CD4-positive, alpha-beta T cell treated with Interleukin-21 for 1 hour (primary cell): ENCODE data around the gene PLAU.
A peak's percentile ranks its signal among the peaks of the same experiment; 100 is the strongest.
"Not testable (repeated sequence)": the region's sequence is repeated elsewhere in the genome, so short reads cannot be mapped to it uniquely, and the experiment has no call there.

ENCODE experiments used
- DNase-seq: peaks from one replicate; pipeline ENCODE4 v3.0.0-alpha.2; 2020

The PLAU gene

GRCh38 chr10:73877533-73878160 lies 33.3 kb upstream of the PLAU start:
- no peak for DNase-seq

DNA sequence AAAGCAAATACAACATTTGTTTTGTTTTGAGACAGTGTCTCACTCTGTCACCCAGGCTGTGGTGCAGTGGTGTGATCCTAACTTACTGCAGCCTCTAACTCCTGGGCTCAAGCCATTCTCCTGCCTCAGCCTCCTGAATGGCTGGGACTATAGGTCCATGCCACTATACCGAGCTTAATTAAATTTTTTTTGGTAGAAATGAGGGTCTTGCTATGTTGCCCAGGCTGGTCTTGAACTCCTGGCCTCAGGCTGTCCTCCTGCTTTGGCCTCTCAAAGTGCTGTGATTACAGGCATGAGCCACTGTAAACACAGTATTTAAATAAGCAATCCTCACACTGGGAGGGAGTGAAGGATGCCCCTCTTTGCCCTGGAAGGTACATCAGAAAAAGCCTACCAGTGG lies 32.6 kb upstream of the PLAU start:
- no peak for DNase-seq

DNA sequence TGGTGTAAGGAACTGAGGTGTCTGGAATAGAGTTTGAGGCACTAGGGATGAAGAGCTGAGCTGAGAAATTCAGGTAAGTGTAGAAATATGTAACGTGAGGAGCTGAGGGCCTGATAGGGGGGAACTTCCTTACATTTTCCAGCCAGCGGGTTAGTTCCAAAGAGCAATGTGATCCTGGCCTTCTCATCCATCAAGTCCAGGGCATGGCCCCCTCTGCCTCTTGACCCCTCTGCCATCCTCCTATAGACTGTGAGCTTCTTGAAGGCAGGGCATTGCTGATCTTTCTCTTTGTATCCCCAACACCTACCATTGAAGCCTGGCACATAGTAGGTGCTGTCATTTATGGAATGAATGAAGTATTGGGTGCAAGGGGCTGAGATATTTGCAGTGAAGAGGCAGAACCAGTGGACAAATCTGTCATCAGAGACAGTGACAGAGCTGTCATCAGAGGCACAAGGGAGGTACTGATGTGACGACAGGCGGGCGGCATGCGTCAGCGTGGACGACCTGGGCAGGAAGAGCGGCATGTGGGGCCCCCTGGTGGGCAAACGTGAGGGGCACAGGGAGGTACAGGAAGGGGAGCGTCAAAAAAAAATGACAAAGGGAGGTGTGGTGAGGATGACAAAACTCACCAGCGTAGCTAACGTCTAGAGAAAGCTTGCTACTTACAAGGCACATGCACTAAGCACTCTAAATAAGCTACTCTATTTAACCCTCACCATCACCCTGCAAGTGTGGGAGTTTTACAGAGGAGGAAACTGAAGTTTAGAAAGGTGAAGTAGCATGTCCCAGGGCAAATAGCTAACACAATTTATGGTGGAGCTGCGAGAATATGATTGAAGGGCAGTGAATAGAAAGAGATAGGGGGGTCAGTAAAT lies 31.4 kb upstream of the PLAU start:
- peak; percentile 95 for DNase-seq

DNA sequence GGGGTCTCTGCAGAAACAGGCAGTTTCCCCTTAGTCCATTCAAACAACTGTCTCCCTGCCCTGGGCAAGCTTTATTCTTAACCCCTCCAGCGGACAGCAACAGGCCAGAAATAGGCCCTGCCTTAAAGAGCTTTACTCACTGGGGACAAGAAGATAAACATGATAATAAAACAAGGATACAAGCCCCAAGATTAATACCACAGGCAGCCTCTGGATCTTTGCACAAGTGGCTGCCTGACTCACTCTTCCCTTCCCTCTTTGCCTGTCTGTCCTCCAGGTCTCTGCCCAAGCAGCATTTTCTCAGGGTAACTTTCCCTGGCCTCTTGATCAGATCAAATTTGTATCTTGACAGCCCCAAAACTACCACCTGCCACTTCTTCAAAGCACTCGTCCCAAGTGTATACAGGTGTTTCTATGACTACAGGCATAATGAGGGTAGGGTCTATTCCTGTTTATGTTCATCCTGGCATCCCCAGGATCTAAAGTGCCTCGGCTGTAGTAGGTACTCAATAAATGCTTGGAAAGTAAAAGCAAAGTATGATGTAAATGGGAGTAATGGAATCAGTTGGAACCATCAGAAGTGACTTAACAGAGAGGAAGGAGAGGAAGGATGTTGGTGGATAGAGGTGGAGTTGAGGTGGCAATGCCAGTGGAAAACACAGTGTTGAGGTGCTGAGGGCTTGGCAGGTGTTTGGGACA lies 29.6 kb upstream of the PLAU start:
- DNase-seq, result no peak

DNA sequence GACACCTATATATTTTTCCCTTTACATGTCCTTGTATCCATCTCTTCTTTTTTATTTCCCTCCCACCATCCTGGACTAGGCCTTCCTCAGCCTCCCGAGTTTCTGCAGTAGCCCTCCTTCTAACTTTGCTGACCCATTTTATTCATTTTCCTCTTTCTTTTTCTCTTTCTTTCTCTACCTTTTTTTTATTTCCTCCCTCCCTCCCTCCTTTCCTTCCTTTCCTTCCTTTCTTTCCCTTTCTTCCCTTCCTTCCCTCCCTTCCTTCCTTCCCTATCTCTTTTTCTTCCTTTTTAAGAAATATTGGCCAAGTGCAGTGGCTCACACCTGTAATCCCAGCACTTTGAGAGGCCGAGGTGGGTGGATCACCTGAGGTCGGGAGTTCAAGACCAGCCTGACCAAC lies 26.9 kb upstream of the PLAU start:
- DNase-seq, result no peak

- peak; percentile 80 for DNase-seq
Measured at GRCh38 chr10:73886085-73886529, 24.8 kb upstream of the PLAU start.

DNA sequence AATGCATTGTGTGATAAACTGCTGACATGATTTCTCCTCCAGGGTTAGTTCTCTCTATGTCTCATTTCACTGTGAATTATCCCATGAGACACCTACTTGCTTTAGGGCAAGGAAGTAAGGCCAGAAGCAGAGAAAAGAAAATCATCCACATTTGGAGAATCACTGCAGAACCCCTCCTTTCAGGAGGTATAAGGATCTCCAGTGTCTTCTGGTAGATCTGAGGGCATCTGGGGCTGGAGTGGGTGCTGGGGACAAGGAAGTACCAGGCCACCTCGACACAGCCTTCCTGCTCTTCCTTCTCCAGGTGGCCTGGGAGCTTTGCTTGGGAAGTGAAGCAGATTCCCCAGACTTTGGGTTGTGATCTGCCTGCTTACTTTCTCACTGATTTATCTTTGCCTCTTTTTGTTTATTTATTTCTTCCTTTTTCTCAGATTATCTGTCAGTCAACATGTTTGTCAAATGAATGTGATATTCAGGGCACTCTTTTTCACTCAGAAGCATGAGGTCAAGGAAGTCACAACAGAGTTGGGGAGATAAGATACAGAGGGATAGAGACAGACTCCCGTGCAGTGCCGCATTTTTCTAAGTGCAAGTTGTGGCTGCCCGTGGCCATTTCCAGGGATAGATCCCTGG lies 24.2 kb upstream of the PLAU start:
- no peak for DNase-seq

DNA sequence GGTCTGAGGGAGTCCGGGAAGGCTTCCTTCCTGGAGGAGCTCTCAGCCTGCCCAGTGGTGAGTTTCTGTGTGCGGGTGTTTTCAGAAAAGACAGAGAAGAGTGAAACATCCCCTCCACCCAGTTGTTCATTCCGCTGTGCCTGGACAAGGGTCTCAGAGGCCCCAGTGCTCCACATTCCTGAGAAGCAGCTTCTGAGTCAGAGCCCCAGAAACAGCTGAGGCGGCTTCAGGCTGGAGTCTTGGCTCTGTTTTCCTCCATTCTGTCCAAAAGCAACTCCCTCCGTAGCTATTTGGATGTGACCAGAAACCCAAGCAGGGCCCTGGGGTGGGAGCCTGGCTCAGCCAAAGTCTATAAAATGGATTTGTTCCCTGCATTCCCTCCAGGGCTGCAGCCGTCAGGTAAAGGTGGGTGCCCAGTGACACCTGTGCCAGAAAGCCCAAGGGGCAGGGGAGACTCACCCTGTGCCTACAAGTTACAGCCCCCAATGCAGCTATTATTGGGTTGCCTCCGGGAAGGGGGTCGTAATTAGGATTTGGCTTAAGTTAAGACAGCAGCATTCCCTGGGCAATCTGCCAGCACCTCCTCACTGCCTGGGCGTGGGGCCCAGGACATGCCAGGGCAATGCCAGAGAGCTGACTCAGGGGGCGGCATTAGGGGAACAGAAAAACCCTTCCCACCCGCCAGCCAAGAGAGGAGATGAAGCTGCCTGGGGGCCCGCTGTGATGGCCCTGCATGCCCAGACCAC lies 23.5 kb upstream of the PLAU start:
- DNase-seq, result no peak

GRCh38 chr10:73888514-73888913 lies 22.4 kb upstream of the PLAU start:
- no peak for DNase-seq

DNA sequence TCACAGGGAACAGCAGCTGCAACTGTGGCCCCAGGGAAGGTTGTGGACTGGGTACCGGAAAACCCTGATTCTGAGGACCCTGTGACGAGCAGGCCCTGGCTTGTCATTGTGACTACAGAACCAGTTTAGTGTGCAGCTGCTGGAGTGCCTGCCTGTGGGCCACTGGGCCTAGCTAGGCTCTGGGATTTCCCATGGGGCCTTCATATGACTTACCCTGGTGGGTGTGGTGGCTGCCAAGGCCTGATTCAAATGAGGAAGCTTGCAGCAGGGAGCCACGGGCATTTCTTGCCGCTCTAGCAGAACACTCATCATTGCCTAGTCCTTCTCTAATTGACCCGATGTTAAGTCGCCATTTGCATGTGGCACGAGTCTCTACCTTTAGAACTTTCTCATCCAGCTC lies 21.9 kb upstream of the PLAU start:
- DNase-seq, result peak; percentile 32

DNA sequence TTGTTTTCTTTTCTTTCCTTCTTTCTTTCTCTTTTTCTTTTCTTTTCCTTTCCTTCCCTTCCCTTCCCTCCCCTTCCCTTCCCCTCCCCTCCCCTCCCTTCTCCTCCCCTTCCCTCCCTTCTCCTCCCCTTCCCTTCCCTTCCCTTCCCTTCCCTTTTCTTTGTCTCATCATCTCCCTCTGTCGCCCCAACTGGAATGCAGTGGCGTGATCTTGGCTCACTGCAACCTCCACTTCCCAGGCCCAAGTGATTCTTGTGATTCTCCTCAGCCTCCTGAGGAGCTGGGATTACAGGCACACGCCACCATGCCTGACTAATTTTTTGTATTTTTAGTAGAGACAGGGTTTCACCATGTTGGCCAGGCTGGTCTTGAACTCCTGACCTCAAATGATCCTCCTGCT lies 21.5 kb upstream of the PLAU start:
- not testable (repeated sequence) for DNase-seq

DNA sequence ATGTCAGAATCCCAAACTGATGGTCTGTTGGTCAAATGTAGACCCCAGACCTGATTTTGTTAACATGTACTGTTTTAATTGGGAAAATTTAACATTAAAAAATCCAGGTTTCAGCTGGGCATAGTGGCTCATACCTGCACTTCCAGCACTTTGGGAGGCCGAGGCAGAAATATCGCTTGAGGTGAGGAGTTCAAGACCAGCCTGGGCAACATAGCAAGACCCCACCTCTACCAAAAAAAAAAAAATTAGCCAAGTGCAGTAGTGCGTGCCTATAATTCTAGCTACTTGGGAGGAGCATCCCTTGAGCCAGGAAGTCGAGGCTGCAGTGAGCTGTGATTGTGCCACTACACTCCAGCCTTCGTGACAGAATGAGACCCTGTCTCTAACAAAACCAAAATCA lies 20.7 kb upstream of the PLAU start:
- DNase-seq, result no peak

DNA sequence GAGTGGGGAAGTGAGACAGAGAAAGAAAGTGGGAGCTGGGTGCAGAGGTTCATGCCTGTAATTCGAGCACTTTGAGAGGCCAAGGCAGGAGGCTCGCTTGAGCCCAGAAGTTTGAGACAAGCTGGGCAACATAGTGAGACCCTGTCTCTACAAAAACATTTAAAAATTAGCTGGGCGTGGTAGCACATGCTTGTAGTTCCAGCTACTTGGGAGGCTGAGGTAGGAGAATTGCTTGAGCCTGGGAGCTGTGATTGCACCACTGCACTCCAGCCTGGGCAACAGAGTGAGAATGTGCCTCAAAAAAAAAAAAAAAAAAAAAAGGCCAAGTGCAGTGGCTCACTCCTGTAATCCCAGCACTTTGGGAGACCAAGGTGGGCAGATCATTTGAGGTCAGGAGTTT lies 20.1 kb upstream of the PLAU start:
- not testable (repeated sequence) for DNase-seq

DNA sequence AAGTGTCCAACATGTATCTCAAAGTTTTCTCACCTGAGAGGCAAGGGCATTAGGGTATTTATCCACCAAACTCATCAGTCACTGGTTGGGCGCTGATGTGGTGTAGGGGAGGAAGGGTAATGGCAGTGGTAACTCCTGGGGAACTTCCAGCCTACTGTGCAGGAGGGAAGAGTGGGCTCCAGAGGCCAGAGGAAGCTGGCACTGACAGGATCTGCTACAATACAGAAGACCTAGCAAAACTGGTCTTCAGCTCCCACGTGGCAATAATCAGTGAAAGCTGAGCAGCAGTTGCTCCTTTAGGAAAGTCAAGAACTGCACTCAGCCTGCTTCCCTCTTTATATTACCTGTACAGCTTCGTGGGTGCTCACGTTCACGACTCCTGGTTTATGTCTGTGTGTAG lies 19.4 kb upstream of the PLAU start:
- no peak for DNase-seq

DNA sequence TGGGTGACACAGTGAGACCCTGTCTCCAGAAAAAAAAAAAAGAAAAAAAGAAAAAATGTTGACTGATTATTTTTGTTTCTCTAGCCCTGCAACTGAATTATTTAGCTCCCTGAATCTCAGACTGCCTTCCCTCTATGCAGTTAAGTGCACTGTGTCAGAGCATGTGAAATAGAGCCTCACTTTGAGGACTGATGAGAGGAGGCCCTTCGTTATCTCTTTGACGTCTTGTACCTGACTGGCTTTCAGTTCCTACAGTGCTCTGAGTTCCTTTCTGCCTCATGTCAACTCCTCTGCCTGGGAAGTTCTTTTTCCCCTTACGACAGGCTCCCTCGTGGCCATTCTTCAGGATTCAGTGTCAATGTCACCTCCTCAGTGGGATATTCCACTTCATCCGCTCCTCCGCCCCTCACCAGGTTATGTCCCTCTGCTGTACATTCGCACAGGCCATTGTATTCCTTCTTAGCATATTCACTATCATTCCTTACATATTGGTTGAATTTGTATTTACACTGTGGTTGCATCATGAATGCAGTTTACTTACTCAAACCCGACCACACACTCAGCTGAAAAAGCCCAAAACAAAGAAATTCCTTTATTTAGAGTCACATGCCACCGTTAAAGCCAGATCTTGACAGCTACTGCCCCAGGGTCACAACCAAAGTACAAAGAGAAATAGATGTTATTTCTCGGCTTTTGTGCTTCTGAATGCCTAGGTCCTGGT lies 18.5 kb upstream of the PLAU start:
- DNase-seq, result no peak

DNA sequence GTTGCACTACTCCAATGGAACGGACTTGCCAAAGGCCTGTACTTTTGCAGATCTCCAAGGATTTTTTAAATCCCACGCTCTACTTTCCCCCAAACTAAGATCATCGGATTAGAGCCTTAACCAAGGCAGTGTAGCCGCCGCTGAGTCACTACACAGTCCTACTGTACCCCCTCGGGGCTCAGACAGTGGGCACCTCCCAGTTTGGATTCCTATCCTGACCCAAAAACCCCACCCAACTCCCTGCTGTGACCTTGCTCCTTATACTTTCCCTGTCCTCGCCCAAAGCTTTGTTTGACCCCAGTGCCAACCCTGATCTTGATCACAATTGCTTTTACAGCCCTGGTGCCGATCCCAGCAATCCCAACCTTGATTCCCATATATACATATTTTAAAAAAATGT lies 17.5 kb upstream of the PLAU start:
- no peak for DNase-seq

GRCh38 chr10:73894245-73894971 lies 16.5 kb upstream of the PLAU start:
- DNase-seq, result no peak

- DNase-seq, result not testable (repeated sequence)
Measured at GRCh38 chr10:73895381-73895780, 15.6 kb upstream of the PLAU start.

DNA sequence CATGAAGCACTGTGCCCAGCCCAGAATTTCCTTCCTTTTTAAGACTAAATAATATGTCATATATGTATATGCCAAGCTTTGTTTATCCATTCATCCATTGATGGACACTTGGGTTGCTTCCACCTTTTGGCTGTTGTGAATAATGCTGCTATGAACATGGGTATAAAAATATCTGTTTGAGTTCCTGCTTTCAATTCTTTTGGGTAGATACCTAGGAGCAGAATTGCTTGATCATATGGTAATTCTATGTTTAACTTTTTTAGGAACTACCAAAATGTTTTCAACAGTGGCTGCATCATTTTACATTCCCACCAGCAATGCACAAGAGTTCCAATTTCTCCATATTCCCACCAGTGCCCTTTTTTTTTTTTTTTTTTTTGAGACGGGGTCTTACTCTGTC lies 13.2 kb upstream of the PLAU start:
- DNase-seq, result no peak

- no peak for DNase-seq
Measured at GRCh38 chr10:73898730-73899410, 12.1 kb upstream of the PLAU start.

DNA sequence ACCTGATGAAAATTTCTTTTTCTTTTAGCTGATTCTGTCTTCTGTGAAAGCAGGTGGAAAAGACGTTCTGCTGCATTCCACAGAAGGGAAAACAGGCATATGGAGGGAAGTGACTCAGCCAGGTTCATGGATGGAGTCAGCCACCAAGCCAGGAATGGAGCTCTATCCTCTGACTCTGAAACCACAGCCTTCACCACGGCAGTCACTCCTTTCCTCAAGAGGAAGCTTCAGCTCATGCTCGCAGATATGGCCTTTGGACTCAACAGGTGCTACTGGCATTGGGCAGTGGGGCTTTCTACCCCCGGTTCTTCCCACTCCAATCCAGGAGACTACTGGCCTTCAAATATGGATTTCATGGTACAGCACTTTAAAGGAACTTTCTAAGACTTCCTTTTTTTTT lies 11.5 kb upstream of the PLAU start:
- DNase-seq, result no peak
